Globus pallidus (tissue), 1 donor: ENCODE results near the gene BPHL.
"Not testable (repeated sequence)": the region's sequence is repeated elsewhere in the genome, so short reads cannot be mapped to it uniquely, and the experiment has no call there.

Source experiments
- DNase-seq: peaks from one replicate; pipeline ENCODE4 v3.0.0-alpha.2; 2015; ENCODE audit warnings: low spot score

The BPHL gene

GRCh38 chr6:3118353-3119039 is at the start of gene BPHL:
Gene BPHL, plus strand, starts transcription at chr6:3118711. Its CDS starts 30 bp downstream, at chr6:3118741.
- DNase-seq: peak; percentile 96

GRCh38 chr6:3071568-3071967 is 46.9 kb upstream of the BPHL start:
- no peak for DNase-seq

GRCh38 chr6:3072798-3073197 is 45.7 kb upstream of the BPHL start:
- DNase-seq: no peak

- no peak for DNase-seq
These were observed 45.1 kb upstream of the BPHL start for GRCh38 chr6:3073382-3073781.

GRCh38 chr6:3075772-3076113 is 42.8 kb upstream of the BPHL start:
- DNase-seq: no peak

- DNase-seq: no peak
These were observed 42.2 kb upstream of the BPHL start for GRCh38 chr6:3076320-3076719.

- no peak for DNase-seq
These were observed 41.1 kb upstream of the BPHL start for GRCh38 chr6:3077430-3077829.

GRCh38 chr6:3078952-3079351 is 39.6 kb upstream of the BPHL start:
- not testable (repeated sequence) for DNase-seq

GRCh38 chr6:3079682-3080081 is 38.8 kb upstream of the BPHL start:
- no peak for DNase-seq

- peak; percentile 51 for DNase-seq
These were observed 36.6 kb upstream of the BPHL start for GRCh38 chr6:3081960-3082359.

GRCh38 chr6:3085074-3085473 is 33.4 kb upstream of the BPHL start:
- DNase-seq: peak; percentile 32

GRCh38 chr6:3086282-3086946 is 32.1 kb upstream of the BPHL start:
- no peak for DNase-seq

GRCh38 chr6:3088446-3088845 is 30.1 kb upstream of the BPHL start:
- no peak for DNase-seq

- no peak for DNase-seq
These were observed 29.5 kb upstream of the BPHL start for GRCh38 chr6:3088968-3089367.

- DNase-seq: no peak
These were observed 28.5 kb upstream of the BPHL start for GRCh38 chr6:3090013-3090412.

GRCh38 chr6:3094815-3095214 is 23.7 kb upstream of the BPHL start:
- DNase-seq: no peak

- no peak for DNase-seq
These were observed 15.6 kb upstream of the BPHL start for GRCh38 chr6:3102875-3103274.

GRCh38 chr6:3108746-3109414 is 9.6 kb upstream of the BPHL start:
- DNase-seq: no peak

- no peak for DNase-seq
These were observed 8.8 kb upstream of the BPHL start for GRCh38 chr6:3109761-3110160.

GRCh38 chr6:3114377-3114776 is 4.1 kb upstream of the BPHL start:
- no peak for DNase-seq

- DNase-seq: no peak
These were observed 579 bp upstream of the BPHL start for GRCh38 chr6:3117912-3118352.

- no peak for DNase-seq
These were observed 671 bp downstream of the BPHL start for GRCh38 chr6:3119040-3119723.

- DNase-seq: no peak
These were observed 2.2 kb downstream of the BPHL start for GRCh38 chr6:3120765-3121089.
